WI38 (cell line): Measurements from ENCODE around the gene ADSS1.

ENCODE experiments used
- H3K4me3 ChIP-seq: 2 replicates; pipeline ENCODE4 v1.5.1; 2011; ENCODE audit warnings: low read depth, mild to moderate bottlenecking, control low read depth, low read length
- TF ChIP-seq, protein P1 (sequence below): IDR thresholded peaks from 2 replicates; pipeline ENCODE4 v1.5.1; 2012; ENCODE audit warnings: low read depth, mild to moderate bottlenecking, control low read depth, low read length

The ADSS1 gene

DNA sequence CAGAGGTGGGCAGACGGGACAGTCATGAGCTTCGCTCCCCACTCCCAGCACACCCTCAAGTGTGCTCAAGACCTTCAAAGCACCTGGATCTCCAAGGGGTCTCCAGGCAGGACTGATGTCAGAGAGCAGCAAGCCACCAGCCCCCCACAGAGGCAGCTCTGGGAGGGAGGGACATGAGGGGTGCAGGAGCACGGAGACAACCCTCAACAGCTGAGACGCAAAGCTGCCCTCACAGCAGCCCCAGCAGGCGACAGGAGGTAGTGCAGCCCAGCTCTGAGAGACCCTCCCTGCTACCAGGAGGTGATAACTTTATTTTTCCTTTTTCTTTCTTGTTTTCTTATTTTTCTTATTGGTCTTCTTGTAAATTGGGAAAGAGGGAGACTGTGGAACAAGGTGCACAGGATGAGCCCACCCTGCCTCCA is 46.8 kb downstream of the ADSS1 start:
- no peak overlapping the region for H3K4me3 ChIP-seq
- TF ChIP-seq, protein P1, sequence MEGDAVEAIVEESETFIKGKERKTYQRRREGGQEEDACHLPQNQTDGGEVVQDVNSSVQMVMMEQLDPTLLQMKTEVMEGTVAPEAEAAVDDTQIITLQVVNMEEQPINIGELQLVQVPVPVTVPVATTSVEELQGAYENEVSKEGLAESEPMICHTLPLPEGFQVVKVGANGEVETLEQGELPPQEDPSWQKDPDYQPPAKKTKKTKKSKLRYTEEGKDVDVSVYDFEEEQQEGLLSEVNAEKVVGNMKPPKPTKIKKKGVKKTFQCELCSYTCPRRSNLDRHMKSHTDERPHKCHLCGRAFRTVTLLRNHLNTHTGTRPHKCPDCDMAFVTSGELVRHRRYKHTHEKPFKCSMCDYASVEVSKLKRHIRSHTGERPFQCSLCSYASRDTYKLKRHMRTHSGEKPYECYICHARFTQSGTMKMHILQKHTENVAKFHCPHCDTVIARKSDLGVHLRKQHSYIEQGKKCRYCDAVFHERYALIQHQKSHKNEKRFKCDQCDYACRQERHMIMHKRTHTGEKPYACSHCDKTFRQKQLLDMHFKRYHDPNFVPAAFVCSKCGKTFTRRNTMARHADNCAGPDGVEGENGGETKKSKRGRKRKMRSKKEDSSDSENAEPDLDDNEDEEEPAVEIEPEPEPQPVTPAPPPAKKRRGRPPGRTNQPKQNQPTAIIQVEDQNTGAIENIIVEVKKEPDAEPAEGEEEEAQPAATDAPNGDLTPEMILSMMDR: peak; percentile 84

DNA sequence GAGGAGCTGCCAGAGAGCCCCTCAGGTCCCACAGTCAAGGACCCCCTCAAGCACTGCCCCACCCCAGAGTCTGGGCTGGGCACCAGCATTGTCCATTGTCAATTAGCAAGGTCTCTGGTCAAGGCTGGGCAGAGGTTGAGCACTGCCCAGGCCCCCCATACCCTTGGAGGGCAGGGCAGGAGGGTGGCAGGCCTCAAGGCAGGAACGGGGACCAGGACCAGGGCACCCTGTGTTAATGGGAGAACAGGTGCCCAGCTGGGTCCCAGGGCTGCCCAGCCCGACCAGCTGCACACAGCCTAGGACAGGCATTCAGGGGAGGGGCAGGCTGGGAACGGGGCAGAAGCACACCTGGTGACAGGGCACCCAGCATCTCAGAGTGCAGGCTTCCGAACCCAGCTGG is 47.3 kb downstream of the ADSS1 start:
- H3K4me3 ChIP-seq: no peak overlapping the region
- TF ChIP-seq, protein P1: no peak

DNA sequence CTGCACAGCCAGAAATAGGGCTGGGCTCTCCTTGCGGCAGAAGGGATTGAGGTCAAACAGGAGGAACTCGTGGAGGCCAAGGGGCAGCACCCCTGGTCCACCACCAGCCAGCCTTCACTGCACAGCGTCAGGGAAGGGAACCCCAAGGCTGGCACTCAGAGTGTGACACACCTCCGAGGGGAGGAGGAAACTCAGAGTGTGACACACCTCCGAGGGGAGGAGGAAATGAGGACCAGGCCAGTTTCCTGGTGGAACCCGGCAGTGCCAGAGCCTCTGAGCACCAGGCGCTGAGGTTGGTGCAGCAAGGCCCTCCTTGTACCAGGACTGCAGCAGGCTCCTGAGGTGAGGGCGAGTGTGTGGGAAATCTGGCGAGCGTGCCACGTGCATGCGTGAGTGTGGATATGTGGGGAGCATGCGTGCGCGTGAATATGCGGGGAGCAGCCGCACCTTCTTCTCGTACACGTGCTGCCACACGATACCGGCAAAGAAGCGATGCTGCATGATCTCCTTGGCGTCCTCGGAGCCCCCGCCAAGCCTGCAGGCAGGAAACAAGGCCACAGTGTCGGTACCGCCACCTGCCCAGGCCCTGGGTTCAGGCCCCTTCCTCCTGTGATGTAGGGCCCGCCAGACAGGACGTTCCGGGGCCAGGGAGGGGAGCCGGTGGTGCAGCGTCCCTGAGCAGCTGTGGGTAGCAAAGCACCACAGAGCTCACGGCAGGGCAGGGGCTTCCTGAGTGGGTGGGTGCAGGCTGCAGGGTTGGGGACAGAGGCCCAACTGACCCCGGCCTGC is 48.1 kb downstream of the ADSS1 start:
- TF ChIP-seq, protein P1: no peak
- no peak overlapping the region for H3K4me3 ChIP-seq

DNA sequence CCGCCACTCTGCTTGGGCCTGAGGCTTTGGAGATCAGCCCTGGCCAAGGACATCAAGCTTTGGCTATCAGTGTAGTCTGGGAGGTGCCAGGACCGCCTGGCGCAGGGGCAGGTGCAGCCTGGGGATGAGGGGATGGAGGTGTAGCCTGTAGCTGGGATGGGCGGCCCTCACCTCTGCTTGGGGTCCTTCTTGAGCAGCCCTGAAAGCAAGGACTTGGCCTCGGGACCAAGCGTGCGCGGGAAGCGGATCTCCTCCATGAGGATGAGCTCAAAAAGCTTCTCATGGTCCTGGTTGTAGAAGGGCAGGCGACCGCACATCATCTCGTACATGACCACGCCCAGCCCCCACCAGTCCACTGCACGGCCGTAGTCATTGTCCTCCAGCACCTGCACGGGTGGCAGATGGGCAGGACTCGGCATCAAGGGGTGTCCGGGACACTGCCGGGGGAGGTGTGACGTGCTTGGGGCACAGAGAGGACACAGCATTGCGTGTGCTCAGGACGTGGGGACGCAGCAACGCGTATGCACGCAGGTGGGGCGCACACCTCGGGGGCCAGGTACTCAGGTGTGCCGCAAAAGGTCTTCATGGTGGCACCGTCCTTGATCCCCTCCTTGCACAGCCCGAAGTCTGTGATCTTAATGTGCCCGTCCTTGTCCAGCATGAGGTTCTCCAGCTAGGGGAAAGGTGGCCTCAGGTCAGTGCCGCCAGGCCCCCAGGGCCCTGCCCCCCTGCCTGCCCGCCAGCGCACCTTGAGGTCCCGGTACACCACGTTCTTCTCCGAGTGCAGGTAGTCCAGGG is 48.9 kb downstream of the ADSS1 start:
- TF ChIP-seq, protein P1: no peak
- H3K4me3 ChIP-seq: no peak overlapping the region

DNA sequence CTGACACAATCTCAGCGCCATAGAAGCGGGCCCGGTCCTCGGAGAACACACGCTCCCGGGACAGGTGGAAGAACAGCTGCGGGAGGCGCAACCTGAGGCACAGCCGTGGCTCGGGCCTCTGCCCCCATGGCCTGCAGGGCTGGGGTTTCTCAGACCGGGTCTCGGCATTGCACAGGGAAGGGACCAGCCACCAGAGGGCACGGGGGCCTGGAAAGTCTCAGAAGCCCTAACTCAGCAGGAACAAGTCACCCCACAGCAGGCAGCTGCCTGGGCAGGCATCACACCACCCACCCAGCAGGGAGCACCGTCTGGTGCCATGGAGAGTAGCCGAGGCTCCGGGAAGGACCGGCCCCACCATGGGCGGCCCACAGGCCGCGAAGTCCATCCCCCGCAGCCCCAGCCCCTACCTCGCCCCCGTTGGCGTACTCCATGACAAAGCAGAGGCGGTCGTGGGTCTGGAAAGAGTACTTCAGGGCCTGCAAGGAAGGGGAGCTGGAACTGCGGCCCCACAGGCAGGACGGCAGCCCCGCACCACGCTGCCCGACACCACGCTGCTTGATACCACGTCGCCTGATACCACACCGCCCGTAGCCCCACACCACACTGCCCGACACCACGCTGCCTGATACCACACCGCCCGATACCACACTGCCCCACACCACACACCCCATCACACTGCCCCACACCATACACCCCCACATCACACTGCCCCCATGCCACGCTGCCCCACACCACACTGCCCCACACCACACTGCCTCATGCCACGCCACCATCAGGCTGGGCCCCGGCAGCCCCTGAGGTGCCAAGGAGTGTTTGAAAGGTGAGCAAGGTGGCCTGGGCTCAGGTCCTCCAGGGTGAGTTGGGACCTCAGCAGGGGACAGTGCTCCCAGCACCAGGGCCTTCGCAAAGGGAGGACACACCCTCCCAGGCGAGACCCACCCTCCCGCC is 49.8 kb downstream of the ADSS1 start:
- H3K4me3 ChIP-seq: no peak overlapping the region
- TF ChIP-seq, protein P1: no peak

DNA sequence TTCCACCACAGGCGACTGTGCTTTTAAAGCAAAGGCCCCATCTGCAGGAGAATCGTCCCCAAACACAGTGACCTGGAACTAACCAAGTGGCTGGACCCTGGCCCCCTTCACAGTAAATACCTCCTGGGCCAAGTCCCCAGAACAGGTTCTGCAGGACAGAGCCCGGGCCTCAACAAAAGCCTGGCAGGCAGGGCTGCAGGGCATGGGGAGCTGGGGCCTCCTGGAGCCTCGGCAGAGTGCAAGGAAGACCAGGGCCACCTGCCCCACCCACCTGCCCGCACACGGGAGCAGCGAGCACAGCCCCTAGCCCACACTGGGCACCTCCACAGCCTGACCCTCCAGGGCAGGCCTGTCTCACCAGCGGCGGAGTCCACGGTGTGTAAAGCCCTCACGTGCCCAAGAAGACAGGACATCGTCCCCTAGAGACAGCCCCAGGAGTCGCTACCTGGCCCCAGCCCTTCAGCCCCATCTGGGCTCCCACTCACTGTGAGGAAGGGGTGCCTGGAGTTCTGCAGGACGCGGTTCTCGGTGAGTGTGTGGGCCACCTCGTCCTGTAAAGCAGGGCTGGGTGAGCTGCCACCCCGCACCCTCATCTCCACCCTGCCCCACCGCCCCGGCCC is 50.5 kb downstream of the ADSS1 start:
- TF ChIP-seq, protein P1: no peak
- H3K4me3 ChIP-seq: no peak overlapping the region
